ENCODE results near the gene MANSC4.
"Not testable (repeated sequence)": the region's sequence is repeated elsewhere in the genome, so short reads cannot be mapped to it uniquely, and the experiment has no call there.

MANSC4 gene

DNA sequence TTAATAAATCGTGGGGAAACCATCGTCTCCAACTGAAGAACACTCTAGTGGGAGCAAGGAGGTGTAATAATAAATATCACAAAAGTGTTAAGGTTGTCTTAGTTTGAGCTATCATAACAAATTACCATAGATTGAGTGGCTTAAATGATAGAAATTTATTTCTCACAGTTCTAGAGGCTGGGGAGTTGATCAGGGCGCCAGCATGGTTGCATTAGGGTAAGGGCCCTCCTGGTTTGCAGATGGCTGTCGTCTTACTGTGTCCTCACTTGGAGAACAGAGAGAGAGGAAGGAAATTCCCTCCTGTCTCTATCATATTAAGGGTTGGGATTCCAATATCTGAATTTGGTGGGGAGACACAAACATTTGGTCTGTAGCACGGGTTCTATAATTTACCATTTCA lies 36.4 kb downstream of the MANSC4 start:
- no peak for DNase-seq (ENCODE audit: low read depth)
- no peak overlapping the region for H3K4me3 ChIP-seq (ENCODE audit: low read depth, low read length)
- TF ChIP-seq, protein P1, sequence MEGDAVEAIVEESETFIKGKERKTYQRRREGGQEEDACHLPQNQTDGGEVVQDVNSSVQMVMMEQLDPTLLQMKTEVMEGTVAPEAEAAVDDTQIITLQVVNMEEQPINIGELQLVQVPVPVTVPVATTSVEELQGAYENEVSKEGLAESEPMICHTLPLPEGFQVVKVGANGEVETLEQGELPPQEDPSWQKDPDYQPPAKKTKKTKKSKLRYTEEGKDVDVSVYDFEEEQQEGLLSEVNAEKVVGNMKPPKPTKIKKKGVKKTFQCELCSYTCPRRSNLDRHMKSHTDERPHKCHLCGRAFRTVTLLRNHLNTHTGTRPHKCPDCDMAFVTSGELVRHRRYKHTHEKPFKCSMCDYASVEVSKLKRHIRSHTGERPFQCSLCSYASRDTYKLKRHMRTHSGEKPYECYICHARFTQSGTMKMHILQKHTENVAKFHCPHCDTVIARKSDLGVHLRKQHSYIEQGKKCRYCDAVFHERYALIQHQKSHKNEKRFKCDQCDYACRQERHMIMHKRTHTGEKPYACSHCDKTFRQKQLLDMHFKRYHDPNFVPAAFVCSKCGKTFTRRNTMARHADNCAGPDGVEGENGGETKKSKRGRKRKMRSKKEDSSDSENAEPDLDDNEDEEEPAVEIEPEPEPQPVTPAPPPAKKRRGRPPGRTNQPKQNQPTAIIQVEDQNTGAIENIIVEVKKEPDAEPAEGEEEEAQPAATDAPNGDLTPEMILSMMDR (IDR thresholded peaks at IDR 0.05; ENCODE audit: control insufficient read depth, extremely low read depth, insufficient read depth): no peak

DNA sequence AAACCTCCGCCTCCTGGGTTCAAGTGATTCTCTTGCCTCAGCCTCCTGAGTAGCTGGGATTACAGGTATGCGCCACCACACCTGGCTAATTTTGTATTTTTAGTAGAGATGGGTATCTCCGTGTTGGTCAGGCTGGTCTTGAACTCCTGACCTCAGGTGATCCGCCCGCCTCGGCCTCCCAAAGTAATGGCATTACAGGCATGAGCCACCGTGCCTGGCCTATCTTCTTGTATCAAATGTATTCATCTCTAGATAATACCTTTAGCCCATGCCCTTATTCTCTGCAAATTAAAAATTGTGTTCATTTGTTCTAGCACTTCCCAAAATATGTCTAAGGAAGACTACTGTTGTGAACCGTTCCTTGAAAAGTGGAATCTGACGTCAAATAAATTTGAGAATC lies 45.7 kb downstream of the MANSC4 start:
- DNase-seq (ENCODE audit: low read depth); H3K4me3 ChIP-seq (ENCODE audit: low read depth, low read length): not testable (repeated sequence)

DNA sequence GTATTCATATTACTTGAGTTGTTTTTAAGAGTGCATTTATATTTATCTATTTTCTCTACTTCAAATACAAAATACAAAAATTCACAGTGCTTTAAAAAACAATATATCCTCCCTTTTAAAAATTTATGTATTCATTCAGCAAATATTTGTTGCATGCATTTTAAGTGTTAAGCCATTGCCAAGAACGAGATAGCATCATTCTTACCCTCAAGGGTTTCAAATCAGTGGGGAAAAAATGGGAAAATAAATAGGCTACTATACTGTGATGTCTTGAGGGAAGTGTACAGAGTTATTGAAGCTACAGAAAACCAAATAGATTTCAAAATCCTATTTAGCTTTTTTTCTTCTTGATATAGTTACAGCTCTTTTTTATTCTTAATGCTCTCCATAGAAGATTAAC lies 46.2 kb downstream of the MANSC4 start:
- no peak for DNase-seq (ENCODE audit: low read depth)
- TF ChIP-seq, protein P1 (IDR thresholded peaks at IDR 0.05; ENCODE audit: control insufficient read depth, extremely low read depth, insufficient read depth): no peak
- no peak overlapping the region for H3K4me3 ChIP-seq (ENCODE audit: low read depth, low read length)

DNA sequence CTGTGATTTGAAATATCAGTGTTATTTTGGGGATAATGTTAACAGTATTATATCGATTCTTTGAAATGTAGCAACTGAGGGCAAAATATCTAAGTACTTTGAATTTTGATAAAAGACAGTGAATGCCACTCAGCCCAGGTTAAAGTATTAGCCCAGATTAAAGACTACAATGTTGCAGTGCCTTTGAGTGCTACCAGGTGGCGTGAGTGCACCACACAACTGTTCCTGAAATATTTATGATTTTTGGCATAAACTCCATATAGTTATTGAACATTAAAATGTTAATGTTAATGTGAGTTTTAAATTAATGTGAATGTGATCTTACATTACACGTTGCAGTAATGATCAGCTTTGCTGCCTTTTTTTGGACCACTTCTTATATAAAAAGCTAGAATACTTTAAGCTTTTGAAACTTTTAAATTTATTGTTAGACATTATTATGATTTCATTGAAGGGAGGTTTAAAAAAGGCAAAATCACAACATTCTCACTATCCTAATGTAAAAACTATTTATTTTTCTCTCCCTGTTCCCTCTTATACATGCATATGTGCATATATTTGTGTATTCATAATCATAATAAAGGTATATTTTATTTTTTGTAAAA lies 46.9 kb downstream of the MANSC4 start:
- TF ChIP-seq, protein P1 (IDR thresholded peaks at IDR 0.05; ENCODE audit: control insufficient read depth, extremely low read depth, insufficient read depth): peak; percentile 90
- no peak overlapping the region for H3K4me3 ChIP-seq (ENCODE audit: low read depth, low read length)
- DNase-seq (ENCODE audit: low read depth): no peak

DNA sequence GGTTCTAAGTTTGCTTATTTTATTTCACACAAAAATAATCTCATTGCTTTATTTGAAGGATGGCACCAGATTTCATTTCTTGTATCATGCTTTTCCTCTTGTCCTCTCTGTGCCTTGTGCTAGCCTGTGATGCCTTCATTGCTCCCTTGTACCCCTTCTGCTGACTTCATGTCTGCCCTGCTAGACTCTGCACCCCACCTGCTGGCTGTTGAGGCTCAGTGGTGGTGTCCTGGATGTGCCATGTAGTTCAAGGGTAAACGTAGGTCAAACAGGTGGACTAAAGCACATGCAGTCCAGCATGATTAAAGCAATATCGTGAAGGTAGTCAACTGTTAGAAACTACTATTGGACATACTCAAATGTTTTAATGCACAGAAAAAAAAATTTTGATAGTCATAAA lies 47.8 kb downstream of the MANSC4 start:
- no peak for DNase-seq (ENCODE audit: low read depth)
- TF ChIP-seq, protein P1 (IDR thresholded peaks at IDR 0.05; ENCODE audit: control insufficient read depth, extremely low read depth, insufficient read depth): peak; percentile 39
- H3K4me3 ChIP-seq (ENCODE audit: low read depth, low read length): no peak overlapping the region

DNA sequence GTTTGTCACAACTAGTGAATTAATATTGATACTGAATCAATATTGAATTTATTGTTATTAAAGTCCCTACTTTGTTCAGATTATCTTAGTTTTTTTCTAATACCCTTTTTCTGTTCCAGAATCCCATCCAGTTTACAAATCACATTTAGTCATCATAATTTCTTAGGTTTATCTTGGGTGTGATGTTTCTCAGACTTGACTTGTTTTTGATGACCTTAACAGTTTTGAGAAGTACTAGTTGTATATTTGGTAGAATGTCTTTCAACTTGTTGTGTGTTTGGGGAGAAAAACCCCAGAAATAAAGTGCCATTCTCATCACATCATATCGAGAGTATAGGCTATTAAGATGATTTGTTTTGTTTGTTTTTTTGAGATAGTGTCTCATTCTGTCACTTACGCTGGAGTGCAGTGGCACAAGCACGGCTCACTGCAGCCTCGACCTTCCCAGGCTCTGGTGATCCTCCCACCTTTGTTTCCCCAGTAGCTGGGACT lies 49.9 kb downstream of the MANSC4 start:
- DNase-seq (ENCODE audit: low read depth): no peak
- no peak overlapping the region for H3K4me3 ChIP-seq (ENCODE audit: low read depth, low read length)
- TF ChIP-seq, protein P1 (IDR thresholded peaks at IDR 0.05; ENCODE audit: control insufficient read depth, extremely low read depth, insufficient read depth): no peak

DNA sequence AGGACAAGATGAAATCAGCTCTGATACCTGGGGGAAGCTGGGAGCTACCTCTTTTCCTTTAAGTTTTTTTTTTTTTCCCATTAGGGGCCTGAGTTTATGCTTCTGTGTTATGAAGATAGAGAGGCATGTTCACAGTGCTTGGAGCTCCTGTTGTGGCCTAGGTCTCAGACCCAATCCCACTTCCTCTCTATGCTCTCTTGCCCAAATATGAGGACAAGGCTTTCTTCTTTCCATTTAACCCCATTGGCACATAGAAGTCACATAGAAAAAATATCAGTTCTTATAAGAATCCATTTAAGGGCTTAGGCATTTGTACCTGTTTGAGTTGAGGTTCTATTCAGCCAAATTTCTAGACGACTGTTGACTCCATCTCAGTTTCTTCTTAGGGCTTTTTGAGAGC lies 56.8 kb downstream of the MANSC4 start:
- H3K4me3 ChIP-seq (ENCODE audit: low read depth, low read length): no peak overlapping the region
- TF ChIP-seq, protein P1 (IDR thresholded peaks at IDR 0.05; ENCODE audit: control insufficient read depth, extremely low read depth, insufficient read depth): no peak
- DNase-seq (ENCODE audit: low read depth): no peak
